Renal cortical epithelial cell (primary cell): Measurements from ENCODE around the gene PRIMPOL. TPM values are rescaled to one million over a fixed set of nuclear protein-coding genes. Genes with fewer than 3 reads are reported as not detected.
A peak's percentile ranks its signal among the peaks of the same experiment; 100 is the strongest.
"Not testable (repeated sequence)": the region's sequence is repeated elsewhere in the genome, so short reads cannot be mapped to it uniquely, and the experiment has no call there.

Experiments
- DNase-seq: peaks from one replicate; pipeline ENCODE4 v3.0.0-alpha.2; 2011; ENCODE audit warnings: low read depth
- total RNA-seq: library from RNA; depleted of rRNA; stranded (reverse); fragments of >200 nt; gene quantifications from 2 replicates; pipeline ENCODE4 v1.2.3, GENCODE V29; 2014

The PRIMPOL gene, protein sequence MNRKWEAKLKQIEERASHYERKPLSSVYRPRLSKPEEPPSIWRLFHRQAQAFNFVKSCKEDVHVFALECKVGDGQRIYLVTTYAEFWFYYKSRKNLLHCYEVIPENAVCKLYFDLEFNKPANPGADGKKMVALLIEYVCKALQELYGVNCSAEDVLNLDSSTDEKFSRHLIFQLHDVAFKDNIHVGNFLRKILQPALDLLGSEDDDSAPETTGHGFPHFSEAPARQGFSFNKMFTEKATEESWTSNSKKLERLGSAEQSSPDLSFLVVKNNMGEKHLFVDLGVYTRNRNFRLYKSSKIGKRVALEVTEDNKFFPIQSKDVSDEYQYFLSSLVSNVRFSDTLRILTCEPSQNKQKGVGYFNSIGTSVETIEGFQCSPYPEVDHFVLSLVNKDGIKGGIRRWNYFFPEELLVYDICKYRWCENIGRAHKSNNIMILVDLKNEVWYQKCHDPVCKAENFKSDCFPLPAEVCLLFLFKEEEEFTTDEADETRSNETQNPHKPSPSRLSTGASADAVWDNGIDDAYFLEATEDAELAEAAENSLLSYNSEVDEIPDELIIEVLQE
- total RNA-seq = 12.2 and 13.0 TPM in 2 replicates

DNA sequence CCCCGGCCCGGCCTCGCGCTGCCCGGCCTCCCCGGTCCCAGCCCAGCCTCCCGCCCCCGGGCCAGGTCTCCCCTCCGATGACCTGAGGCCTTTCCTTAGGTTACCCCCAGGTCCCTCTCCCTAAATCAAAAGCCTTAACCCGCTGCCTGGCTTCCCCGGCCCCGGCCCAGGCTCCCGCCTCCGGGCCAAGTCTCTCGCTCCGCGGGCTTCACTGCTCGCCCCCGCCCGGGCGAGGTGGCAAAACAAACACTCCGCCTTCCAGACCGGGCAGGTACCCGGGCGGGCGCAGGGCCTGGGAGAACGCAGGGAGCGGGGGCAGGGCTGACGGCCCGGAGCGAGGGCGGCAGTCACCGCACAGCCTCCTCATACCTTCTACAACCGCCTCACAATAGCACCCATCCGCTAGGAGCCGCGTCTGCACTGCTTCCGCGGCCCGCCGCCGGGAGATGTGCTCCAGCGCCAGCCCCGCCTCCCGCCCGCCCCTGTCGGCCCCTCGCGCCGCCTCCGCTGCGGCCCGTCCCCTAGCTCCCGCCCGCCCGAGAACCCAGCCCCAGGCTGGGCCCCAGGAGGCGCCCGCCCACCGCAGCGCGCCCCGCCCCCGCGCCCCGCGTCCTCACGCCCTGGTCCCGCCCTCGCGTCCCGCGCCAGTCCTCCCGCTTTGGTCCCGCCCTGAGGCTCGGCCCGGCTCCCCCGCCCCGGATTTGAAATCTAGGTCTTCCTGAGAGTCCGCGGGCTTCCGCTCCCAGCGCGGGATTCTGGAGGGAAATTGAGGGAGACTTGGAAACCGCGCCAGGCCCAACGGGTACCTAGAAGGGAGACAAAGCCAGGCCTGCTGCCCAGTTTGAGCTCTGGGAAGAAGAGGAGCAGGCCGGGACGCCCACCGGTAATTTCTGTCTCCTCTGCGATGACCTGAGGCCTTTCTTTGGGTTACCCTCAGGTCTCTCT, at the start of gene PRIMPOL, which contains the start of gene CASP3:
PRIMPOL (plus strand) TSS at position 713 of the 945 bp plus-strand sequence. CDS start 7,403 bp downstream, outside the sequence.
CASP3 (minus strand) TSS at position 422 of the 945 bp plus-strand sequence. CDS start 10,994 bp downstream, outside the sequence.
- peak; percentile 74 for DNase-seq

DNA sequence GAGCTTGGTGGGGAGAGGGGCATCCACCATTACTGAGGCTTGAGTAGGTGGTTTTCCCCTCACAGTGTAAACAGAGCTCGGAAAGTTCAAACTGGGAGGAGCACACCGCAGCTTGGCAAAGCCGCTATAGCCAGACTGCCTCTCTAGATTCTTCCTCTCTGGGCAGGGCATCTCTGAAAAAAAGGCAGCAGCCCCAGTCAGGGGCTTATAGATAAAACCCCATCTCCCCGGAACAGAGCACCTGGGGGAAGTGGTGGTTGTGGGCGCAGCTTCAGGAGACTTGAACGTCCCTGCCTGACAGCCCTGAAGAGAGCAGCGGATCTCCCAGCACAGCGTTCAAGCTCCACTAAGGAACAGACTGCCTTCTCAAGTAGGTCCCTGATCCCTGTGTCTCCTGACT, 48.6 kb upstream of the PRIMPOL start:
- not testable (repeated sequence) for DNase-seq

DNA sequence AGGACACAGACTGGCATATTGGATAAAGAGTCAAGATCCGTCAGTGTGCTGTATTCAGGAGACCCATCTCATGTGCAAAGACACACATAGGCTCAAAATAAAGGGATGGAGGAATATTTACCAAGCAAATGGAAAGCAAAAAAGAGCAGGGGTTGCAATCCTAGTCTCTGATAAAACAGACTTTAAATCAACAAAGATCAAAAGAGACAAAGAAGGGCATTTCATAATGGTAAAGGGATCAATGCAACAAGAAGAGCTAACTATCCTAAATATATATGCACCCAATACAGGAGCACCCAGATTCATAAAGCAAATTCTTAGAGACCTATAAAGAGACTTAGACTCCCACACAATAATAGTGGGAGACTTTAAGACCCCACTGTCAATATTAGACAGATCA, 46.7 kb upstream of the PRIMPOL start:
- not testable (repeated sequence) for DNase-seq

DNA sequence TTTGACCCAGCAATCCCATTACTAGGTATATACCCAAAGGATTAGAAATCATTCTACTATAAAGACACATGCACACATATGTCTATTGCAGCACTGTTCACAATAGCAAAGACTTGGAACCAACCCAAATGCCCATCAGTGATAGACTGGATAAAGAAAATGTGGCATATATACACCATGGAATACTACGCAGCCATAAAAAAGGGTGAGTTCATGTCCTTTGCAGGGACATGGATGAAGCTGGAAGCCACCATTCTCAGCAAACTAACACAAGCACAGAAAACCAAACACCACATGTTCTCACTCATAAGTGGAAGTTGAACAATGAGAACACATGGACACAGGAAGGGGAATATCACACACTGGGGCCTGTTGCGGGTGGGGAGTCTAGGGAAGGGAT, 42.1 kb upstream of the PRIMPOL start:
- DNase-seq = not testable (repeated sequence)

DNA sequence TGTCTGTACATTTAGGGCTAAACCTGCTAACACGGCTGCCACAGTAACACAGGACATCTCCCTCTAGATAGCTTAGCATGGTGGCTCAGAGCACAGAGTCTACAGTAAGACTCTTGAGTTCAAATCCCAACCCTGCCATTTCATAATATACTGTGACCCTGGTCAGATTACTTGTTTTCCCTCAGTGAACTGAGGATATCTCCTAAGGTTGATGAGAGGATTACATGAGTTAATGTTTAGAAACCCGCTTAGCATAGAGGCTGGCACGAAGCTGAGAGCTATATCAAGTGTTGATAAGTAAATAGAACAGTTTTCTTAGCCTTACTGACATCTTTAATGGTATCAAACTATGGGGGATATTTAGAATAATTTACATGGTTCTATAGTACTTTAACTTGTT, 37.5 kb upstream of the PRIMPOL start:
- DNase-seq = no peak

DNA sequence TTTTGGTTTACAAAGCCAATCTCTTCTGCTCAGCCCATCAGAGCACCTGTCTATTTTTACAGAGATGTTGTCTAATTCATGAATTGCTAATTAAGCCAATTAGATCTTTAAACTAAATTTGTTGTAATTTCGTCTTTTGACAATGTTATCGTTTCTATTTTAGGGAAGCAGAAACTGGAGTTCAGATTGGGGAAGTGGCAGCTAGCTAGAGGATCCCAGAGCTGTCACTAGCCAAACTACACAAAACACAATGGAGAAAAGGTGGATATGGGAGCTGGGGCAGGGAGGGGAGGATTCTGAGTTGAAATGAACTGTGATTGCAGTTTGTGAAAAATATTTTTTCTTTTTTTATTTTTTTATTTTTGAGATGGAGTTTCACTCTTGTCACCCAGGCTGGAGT, 36.1 kb upstream of the PRIMPOL start:
- no peak for DNase-seq

DNA sequence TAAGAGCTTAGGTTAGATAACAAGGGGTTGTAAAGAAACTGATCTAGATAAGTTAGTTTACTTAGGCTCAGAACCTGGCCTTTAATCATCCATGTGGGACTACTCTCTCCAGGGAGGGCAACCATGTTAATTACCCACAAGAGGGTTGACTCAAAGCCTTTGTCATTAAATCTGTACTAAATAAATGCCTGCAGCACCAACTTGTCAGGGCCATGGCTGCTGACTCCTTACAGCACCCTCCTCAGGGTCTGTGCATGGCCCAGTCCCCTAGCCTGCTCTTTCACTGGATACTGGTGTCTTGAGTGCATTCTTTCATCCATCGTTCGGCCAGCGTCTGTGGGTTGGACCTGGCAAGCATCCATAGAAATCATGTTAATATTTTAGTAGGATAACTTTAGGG, 35.0 kb upstream of the PRIMPOL start:
- DNase-seq = no peak

DNA sequence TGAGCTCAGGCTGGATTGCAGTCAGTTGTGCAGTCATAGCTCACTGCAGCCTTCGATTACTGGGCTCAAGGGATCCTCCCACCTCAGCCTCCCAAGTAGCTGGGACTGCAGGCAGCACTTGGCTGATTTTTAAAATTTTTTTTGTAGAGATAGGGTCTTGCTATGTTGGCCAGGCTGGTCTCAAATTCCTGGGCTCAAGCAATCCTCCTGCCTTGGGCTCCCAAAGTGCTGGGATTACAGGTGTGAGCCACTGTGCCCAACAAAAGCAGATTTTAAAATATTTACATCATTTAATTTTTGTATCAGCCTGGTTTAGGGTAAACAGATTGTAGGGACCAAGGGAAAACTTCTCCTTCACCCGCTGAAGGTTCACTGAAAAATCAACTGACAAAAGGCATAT, 33.4 kb upstream of the PRIMPOL start:
- not testable (repeated sequence) for DNase-seq

DNA sequence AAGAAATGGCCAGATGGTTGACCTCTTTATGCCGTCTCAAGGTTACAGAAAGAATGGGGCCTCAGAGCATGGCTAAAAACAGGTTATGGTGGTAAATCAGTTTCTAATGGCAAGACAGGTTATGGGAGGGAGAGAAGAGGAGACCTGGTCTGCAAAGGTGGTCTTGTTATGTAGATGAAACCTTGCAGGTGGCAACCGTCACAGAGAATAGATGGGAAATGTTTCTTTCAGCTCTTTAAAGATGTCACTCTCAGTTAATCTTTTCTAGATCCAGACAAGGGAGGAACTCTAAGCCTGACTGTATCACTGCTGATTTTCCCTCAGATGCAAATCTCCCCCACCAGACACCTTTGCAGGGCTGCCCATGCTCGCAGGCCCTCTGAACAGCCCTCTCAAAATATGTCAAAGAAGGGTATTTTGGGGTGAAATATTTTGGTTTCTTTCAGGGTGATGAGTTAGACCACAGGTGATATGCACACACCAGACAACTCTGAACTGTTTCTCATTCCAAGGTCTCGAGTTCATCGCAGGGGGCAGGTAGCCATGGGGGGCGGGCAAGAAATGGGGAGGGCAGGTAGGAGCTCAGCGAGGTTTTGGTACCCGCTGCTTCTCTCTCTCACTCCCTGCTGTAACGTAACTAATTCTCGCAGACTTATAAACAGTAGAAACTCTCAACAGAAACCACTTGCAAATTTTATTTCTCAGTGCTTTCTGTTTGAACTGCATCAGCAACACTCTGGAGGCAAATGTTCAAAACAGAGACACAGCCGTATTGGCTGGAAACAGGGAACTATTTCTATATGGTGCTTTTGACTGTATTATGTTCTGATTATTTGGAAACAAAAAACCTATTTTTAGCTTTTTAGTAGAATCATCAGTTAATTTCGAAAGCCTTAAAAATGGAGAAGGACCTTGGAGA, 32.6 kb upstream of the PRIMPOL start:
- no peak for DNase-seq

DNA sequence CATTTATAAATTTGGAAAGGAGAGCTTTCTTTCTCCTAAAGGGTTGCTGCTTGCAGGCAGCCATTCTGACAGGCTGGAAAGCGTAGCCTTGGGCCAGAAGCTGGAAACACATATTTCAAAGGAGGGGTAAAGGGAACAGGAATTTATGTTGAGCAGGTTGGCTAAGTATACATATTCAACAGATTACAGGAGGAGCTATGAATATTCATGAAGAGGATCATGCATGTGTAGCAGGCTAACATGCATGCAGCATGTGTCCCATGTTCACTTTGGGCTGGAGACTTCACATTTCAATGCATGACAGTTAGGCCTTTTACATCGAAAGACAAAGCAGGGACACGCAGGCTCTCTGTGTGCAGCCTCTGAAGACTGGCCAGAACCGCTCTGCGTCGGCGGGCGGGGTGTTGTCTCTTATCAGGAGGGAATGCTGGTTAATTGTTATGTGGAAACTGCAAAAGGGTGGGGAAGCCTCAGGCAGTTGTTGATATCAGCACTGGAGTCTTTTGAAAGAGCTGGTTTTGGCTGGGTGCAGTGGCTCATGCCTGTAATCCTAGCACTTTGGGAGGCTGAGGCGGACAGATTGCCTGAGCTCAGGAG, 31.8 kb upstream of the PRIMPOL start:
- no peak for DNase-seq

DNA sequence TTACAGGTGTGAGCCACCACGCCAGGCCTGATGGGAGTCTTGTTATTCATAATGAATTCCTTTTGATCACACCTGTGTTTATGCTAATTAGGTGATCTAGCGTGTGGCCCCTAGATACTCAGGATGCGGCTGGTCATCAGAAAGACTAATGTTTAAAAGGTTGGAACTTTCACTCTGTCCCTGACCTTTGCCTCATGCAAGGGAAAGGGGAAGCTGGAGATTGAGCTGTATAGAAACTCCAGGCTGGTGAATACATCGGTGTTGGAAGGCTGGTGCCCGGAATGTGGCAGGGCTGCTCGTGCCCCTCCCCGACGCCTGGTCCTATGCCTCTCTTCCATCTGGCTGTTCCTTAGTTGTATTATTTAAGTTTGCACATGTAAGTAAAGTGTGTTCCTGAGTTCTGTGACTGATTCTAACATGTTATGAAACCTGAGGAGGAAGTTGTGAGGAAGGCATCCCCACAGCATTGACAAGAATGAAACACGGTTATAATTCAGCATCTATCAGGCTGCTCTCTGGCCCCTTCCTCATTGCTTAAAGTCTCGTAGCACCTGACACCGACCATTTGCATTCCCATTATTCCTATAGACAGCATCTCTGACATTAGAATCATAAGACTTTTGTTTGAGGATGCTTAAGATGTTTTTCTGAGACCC, 29.2 kb upstream of the PRIMPOL start:
- no peak for DNase-seq

DNA sequence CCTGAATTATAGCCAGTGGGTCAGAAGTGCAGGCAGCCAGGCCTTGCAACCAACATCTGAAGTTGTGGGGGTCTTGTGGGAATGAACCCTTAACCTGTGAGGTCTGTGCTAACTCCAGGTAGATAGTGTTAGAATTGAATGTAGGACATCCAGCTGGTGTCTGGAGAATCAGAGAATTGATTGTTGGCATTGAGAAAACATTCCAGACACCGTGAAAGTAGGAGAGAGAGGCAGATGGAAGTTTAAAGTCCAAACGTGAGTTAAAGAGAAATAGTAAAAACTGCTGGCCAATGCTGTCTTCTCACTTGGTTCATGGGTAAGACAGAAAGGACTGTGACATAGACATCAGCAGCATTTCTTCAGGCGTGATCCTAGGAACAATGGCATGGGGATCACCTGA, 28.0 kb upstream of the PRIMPOL start:
- DNase-seq = no peak

DNA sequence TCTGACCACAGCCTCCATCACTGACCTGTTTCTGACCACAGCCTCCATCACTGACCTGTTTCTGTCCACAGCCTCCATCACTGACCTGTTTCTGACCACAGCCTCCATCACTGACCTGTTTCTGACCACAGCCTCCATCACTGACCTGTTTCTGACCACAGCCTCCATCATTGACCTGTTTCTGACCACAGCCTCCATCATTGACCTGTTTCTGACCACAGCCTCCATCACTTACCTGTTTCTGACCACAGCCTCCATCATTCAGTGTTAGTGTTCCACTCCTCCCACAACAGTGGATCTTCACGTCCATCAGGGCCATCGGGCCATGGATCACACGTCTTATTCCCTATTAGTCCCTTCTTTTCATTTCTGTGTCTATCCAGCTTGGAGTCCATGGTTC, 25.0 kb upstream of the PRIMPOL start:
- DNase-seq = not testable (repeated sequence)

DNA sequence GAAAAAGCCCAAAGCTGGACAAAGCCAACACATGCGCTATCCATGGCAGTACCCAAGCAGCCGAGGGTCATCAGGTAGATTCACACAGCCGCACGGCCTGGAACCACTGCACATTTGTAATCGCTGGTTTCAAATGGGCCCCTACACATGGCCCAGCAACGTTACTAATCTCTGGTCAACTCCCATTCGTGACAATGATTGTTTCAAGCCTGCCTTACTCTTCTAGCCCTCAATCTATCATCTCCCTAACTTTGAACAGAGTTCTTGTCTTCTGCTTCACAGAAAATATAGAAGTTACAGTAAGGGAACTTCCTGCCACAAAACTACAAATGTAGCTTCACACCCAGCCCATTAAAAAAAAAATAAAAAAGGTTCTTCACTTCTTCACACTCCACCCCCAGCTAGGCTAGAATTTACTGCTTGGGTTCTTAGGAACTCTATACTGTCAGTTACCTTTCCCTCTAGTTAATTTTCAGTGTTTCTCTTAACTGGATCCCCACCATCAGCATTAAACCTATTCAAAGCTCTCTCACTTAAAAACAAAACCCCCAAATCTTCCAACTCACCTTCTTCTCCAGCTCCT, 24.5 kb upstream of the PRIMPOL start:
- no peak for DNase-seq

DNA sequence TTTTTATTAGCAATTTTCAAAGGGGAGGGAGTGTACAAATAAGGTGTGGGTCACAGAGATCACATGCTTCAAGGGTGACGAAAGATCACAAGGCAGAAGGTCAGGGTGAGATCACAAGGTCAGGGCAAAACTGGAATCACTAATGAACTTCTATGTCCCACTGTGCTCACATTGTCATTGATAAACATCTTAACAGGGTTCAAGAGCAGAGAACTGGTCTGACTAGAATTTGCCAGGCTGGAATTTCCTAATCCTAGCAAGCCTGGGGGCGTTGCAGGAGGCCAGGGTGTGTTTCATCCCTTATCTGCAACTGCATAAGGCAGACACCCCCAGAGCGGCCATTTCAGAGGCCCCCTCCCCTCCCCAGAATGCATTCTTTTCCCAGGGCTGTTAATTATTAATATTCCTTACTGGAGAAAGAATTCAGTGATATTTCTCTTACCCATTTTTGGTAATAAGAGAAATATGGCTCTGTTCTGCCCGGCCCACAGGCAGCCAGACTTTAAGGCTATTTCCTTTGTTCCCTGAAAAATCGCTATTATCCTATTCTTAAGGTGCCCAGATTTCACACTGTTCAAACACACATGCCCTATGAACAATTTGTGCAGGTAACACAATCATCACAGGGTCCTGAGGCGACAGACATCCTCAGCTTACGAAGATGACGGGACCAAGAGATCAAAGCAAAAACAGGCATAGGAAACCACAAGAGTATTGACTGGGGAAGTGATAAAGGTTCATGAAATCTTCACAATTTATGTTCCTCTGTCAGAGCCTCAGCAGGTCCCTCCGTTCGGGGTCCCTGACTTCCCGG, 23.5 kb upstream of the PRIMPOL start:
- not testable (repeated sequence) for DNase-seq

DNA sequence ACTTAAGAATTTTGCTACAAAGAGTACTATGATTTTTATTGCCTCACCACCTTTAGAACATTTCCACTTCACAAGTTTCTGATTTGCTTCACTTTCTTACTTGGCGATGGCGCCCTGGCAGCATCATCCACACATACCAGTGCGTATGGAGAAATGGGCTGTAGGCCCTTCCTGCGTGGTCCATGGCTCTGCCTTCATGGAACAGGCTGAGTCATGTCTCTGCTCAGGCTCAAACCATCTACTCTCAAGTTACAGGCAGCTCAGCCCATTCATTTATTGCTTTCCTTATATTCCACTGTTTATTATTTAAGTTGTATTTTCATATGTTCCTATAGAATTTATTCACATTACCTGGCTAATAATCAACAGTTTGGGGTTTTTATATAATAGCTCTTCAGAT, 21.4 kb upstream of the PRIMPOL start:
- DNase-seq = no peak

DNA sequence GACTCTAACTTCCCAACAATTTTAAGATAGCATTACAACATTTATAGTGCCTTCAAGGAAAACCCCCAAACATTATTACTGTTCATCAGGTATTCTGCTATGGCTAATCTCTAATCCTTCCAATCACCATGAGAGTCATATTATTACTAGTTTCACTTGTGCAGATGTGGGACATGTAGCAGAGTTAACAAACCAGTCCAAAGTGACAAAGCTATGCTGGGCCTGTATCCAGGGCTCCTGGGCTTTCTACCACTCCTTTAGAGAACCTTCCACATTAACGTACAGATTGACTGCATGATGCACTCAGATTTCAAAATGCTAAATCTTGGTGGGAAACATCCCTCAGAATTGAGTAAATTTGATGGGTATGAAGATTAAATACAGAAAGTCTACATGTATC, 16.7 kb upstream of the PRIMPOL start:
- DNase-seq = no peak

DNA sequence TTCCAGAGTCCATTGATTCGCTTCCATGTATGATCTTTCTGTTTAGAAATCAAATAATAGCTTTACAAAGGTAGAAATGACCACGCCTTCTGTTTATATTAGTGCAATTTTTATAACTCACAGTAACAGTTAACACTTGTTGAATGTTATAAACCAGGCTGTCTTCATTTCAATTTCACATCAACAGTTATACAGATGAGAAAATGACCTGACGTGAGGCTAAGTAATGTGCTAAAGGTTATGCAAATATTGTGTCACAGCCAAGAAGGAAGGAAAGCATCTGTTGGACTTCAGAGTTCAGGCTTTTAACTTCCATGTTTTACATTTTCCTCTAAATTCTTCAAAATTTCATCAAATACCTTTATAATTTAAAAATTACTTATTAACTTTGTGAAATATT, 14.2 kb upstream of the PRIMPOL start:
- DNase-seq = no peak

DNA sequence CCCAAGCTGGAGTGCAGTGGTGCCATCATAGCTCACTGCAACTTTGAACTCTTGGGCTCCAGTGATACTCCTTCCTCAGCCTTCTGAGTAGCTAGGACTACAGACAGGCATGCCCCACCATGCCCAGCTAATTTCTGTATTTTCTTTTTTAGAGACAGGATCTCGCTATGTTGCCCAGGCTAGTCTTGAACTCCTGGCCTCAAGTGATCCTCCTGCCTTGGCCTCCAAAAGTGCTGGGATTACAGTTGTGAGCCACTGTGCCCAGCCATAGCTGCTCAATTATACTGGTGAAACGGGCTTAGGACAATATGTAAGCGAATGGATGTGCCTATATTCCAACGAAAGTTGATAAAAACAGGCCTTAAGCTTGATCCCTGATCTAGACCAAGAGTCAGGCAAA, 13.4 kb upstream of the PRIMPOL start:
- DNase-seq = no peak
